HepG2 (cell line): ENCODE data around the gene STUB1. TPM values are rescaled to one million over a fixed set of nuclear protein-coding genes. Genes with fewer than 3 reads are reported as not detected.

Experiments used
- BORCS8-MEF2B ChIP-seq: sonication (generic); formaldehyde crosslinking; IDR thresholded peaks from 2 replicates; pipeline ENCODE4 v1.8.0; 2022; ENCODE audit warnings: mild to moderate bottlenecking, missing genetic modification reagents
- CHD4 ChIP-seq: fragments of 200-600 bp; sonication (generic); IDR thresholded peaks from 2 replicates; pipeline ENCODE4 v1.7.0; 2017; ENCODE audit warnings: mild to moderate bottlenecking, low read length, borderline replicate concordance
- DDIT3 ChIP-seq: sonication (generic); formaldehyde crosslinking; IDR thresholded peaks from 2 replicates; pipeline ENCODE4 v1.4.0; 2020; ENCODE audit warnings: mild to moderate bottlenecking, missing genetic modification reagents
- IKZF4 ChIP-seq: sonication (generic); formaldehyde crosslinking; IDR thresholded peaks from 2 replicates; pipeline ENCODE4 v1.5.1; 2020; ENCODE audit warnings: borderline replicate concordance, mild to moderate bottlenecking, low read depth, missing genetic modification reagents; ENCODE audit errors: not compliant biosample characterization
- JUND ChIP-seq: sonication (generic); formaldehyde crosslinking; IDR thresholded peaks from 2 replicates; pipeline ENCODE4 v1.8.0; 2022; ENCODE audit warnings: mild to moderate bottlenecking, missing genetic modification reagents
- KAT7 ChIP-seq: IDR thresholded peaks from 2 replicates; pipeline ENCODE4 v1.6.1; 2018; ENCODE audit warnings: borderline replicate concordance, missing compliant biosample characterization
- KIAA2018 ChIP-seq: sonication (generic); formaldehyde crosslinking; IDR thresholded peaks from 2 replicates; pipeline ENCODE4 v1.5.0; 2020; ENCODE audit warnings: mild to moderate bottlenecking, missing genetic modification reagents, borderline replicate concordance
- MAZ ChIP-seq, 2 experiments: sonication (generic) in 1 of 2; formaldehyde crosslinking in 1 of 2; IDR thresholded peaks; 2 replicates each; pipeline versions ENCODE4 v1.5.0 to v1.6.1; 2012 to 2020; ENCODE audit warnings: low read depth in 2 of 2, mild to moderate bottlenecking in 2 of 2, borderline replicate concordance in 1 of 2, improper control_type of control experiment in 1 of 2, low read length in 1 of 2, missing genetic modification reagents in 1 of 2, moderate library complexity in 1 of 2
- PBX2 ChIP-seq: IDR thresholded peaks from 2 replicates; pipeline ENCODE4 v1.6.1; 2016; ENCODE audit warnings: control low read depth
- PHF21A ChIP-seq: sonication (generic); formaldehyde crosslinking; IDR thresholded peaks from 2 replicates; pipeline ENCODE4 v1.5.0; 2020; ENCODE audit warnings: mild to moderate bottlenecking, missing genetic modification reagents
- PPARG ChIP-seq: conservative IDR thresholded peaks from 2 replicates; pipeline ENCODE4 v1.6.1; 2016; ENCODE audit warnings: missing biosample characterization, missing genetic modification reagents
- SMAD9 ChIP-seq: sonication (generic); formaldehyde crosslinking; IDR thresholded peaks from 2 replicates; pipeline ENCODE4 v1.5.1; 2020; ENCODE audit warnings: mild to moderate bottlenecking, missing genetic modification reagents
- SPEN ChIP-seq: sonication (generic); formaldehyde crosslinking; IDR thresholded peaks from 2 replicates; pipeline ENCODE4 v1.5.1; 2020; ENCODE audit warnings: low read depth, mild to moderate bottlenecking, missing genetic modification reagents
- ZNF296 ChIP-seq: sonication (generic); formaldehyde crosslinking; conservative IDR thresholded peaks from 2 replicates; pipeline ENCODE4 v1.5.0; 2020; ENCODE audit warnings: mild to moderate bottlenecking, missing genetic modification reagents
- ZNF317 ChIP-seq: sonication (generic); formaldehyde crosslinking; IDR thresholded peaks from 2 replicates; pipeline ENCODE4 v1.5.0; 2020; ENCODE audit warnings: mild to moderate bottlenecking, missing genetic modification reagents
- ZNF503 ChIP-seq: sonication (generic); formaldehyde crosslinking; IDR thresholded peaks from 2 replicates; pipeline ENCODE4 v1.4.0; 2020; ENCODE audit warnings: missing genetic modification reagents
- polyA plus RNA-seq, 8 experiments: library from polyadenylated mRNA; depleted of rRNA in 3 of 8; stranded (reverse) in 7 of 8; unstranded in 1 of 8; fragments of >200 nt; fragmentation: Illumina TruSeq in 4 of 8; extraction: Trizol in 4 of 8; gene quantifications; 2 replicates each; pipeline versions ENCODE4 v1.2.1 to v1.2.3, GENCODE V29; 2011 to 2016; ENCODE audit warnings: low read depth in 4 of 8, missing spikeins in 1 of 8, mixed read lengths in 1 of 8; ENCODE audit not compliant: insufficient read depth in 1 of 8
- total RNA-seq, 5 experiments: library from RNA; depleted of rRNA; stranded (reverse); fragments of >200 nt; fragmentation: Illumina TruSeq; extraction: Trizol; gene quantifications; 2 replicates each; pipeline ENCODE4 v1.2.3, GENCODE V29; 2016; ENCODE audit warnings: low read depth in 1 of 5

Gene STUB1
- total and polyA plus RNA-seq, 2 of the 13 experiments (the other 11 are each of a cell fraction or from before 2014, with no cell fraction given), result 52.9 to 78.2 TPM

- no peak for TF ChIP-seq ZNF503 (CRISPR knock-in tag)
- TF ChIP-seq MAZ (IDR thresholded peaks at IDR 0.05; ENCODE audit: borderline replicate concordance, low read depth, low read length), result peak; percentile 41; the same call in 1 of the 2 replicates
- TF ChIP-seq MAZ (CRISPR knock-in tag; IDR thresholded peaks at IDR 0.05; ENCODE audit: low read depth), result no peak; the same call in none of the 2 replicates
- no peak for TF ChIP-seq ZNF317
- 0 out of 2 replicates have a peak, but pooled peaks have one; percentile 27 for TF ChIP-seq PHF21A
- no peak for TF ChIP-seq PPARG
- no peak for TF ChIP-seq DDIT3
- no peak for TF ChIP-seq KAT7 (CRISPR knock-in tag)
- TF ChIP-seq JUND, result no peak
- peak; percentile 28 for TF ChIP-seq SPEN (CRISPR knock-in tag)
- no peak for TF ChIP-seq CHD4
- TF ChIP-seq IKZF4 (CRISPR knock-in tag), result no peak
- no peak for TF ChIP-seq SMAD9
- no peak for TF ChIP-seq PBX2 (CRISPR knock-in tag)
- no peak for TF ChIP-seq KIAA2018 (CRISPR knock-in tag)
- TF ChIP-seq ZNF296, result no peak
- no peak for TF ChIP-seq BORCS8-MEF2B (CRISPR knock-in tag)
These were observed at the start of gene STUB1 (continued) for GRCh38 chr16:679814-680624.
